ENCODE measurements around the gene SEMA5B.

Gene SEMA5B

DNA sequence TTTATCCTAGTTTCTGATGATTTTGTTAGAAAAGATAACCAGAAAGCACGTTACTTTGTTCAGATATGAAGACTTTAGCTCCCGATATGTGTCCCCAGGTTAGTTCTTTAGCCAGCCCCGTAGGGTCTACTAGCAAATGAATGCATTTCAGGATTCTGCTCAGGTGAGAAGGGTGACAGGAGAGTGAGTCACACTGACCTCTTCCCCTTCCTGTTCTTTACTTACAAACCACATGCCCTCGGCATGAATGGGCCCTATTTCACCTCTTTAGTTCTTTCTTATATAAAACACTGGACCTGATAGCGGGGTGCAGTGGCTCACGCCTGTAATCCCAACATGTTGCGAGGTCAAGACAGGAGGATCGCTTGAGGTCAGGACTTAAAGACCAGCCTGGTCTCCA is 134.3 kb downstream of the SEMA5B start:
- no peak for DNase-seq (ENCODE audit: low read depth)

DNA sequence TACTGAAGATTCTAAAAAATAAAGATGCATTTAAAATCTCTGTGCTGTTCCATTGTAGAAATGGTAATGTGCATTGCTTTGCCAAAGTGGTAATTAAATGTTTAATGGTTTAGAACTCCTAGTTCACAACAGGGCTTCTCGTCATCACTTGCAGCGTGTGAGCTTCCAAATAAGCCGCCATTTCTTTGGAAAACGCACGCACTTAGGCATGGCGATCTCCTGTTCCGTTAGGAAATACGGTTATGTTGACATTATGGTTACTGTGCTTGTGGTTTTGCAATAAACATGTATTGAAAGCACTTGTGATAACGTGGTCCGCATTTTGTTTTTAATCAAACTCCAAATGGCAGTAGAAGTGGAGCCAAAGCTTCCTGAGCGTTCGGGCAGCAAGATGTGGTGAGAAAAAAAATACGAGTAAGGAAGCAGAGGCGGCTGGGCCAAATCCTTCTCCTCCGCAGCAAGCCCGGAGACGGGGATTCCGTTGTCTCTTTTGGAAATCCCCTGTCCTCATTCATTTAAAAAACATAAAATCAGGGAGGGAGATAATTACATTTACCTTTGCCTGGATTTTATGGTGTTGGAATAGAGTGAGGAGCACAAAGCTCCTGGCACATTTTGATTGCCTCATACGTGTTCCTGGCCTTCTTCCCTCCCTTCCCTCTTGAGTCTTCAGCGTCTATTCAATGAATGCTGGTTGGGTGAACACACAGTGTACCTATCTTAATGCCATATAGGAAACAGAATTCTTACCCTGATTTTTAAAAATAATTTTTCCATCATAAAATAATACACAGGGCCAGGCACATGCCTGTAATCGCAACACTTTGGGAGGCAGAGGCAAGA is 135.2 kb downstream of the SEMA5B start:
- no peak for DNase-seq (ENCODE audit: low read depth)

DNA sequence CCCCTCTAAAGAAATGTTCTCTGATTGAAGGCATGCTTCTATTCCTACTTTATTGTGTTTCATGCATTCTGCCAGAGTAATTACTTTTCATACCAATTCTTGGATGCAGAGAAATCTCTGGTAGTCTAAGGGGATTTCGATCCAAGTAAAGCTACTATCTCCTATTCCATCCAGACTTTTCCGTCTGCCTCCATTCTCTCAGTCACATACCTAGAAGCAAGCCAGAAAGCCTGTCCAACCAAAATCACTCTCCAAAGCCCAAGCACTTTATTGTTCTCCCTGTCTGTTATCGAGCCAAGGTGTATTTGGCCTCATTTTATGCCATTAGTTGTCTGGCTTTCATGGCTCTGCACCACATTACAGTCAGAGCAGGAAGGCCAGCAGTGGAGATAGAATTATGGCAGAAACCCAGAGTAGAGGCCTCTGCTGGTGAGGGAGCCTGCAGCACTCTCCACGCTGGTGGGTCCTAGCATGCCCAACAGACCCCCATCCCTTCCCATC is 136.8 kb downstream of the SEMA5B start:
- DNase-seq (ENCODE audit: low read depth) = no peak

DNA sequence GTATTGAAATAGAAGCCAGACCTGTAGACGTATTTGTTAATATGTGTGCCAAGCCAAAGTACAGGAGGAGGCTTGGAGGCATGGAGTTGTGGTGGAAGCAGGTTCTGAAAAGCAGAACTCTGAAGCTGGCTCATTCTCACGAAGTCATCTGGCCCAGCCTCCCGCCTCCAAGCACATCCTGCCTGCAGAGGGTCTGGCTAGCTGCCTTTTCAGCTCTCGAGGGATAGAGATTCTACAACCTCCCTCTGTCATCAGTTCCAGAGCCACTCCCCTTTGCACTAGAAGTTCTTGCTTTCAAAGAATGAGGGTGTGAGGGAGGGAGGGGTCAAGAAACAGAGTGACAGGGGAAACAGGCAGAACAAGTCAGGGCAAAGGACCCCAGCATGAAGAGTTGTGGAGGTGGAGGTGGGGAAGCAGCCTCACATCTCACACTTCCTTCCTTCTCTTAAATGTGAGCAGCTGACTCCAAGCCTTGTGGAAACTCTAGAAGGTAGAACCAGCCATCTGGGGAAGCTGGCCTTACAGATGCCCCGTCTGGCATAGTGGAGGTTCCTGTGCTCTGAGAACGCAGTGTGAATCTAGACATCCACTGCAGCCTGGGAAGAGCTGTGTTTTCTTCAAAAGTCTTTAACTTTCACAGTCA is 137.4 kb downstream of the SEMA5B start:
- no peak for DNase-seq (ENCODE audit: low read depth)

DNA sequence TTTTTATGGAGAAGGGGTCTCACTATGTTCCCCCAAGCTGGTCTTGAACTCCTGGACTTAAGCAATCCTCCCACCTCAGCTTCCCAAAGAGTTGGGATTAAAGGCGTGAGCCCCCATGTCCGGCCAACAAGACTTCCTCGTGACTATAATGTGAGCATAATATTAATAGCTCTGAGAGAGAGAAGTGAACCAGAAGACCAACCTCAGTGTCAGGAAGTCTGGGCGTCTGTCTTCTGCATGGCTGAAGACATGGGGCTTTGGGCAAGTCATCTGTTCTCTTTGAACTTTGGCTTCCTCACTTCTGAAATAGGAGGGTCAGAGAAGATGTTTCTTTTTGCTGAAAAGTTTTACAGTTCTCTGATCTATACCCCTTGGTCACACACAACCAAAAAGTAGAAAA is 140.6 kb downstream of the SEMA5B start:
- DNase-seq (ENCODE audit: low read depth) = no peak

DNA sequence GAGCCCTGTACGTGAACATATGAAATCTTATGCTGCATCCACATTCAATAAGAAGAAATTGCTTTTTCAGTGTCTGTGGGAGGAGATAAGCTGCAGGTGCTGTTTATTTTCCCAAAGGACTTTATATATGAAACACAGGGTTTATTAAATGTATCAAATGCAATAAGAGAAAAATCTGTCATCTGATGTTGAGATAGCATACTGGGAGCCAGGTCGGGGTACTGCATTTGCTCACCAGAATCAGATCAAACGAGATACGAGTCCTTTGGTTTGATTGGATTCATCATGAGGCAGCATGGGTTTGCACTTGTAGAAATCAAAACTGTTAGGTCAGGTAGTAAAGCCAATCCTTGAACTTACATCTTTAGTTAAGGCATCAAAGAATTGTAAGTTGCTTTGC is 141.3 kb downstream of the SEMA5B start:
- DNase-seq (ENCODE audit: low read depth) = no peak

DNA sequence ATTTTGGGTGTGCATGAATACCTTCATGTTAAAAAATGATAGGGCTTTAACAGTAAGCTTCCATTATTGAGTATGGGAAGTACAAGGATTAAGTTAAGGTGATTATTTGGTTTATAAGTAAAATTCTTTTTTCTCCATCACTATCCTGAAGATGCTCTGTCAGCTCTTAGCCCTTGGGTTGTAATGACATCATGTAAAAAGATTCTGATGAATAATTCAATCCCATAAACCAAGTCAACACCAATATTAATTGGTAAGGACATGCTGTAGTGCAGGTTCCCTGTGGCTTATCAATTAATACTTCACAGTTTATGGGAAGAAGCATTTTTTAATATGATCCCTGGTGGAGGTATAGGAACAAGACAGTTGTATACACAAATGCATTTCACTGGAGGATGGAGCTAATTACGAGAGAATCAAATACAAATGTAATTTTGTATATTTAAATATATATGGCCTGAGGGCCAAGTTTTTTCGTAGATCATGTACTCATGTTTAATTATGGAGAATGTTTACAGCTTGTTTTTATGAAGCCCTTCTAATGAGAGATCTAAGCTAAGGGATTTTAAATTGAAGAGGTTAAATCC is 145.1 kb downstream of the SEMA5B start:
- no peak for DNase-seq (ENCODE audit: low read depth)

DNA sequence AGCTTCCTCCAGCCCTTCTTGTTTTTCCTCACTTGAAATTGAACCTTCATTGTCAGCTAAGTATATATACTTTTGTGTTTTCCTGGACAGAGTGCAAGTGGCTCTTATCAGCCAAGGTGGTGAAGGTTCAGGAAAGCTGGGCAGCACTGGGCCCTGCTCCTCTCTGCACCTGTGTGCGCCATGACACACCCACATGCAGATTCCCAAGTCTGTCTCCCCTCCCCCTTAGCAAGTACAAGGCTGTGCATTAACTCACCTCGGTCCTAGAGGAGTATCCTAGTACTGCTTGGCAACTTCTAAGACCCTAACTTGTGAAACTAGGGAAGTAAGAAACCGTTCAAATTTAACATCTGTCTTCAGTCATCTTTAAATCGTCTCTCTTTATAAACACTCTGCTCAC is 146.9 kb downstream of the SEMA5B start:
- no peak for DNase-seq (ENCODE audit: low read depth)

DNA sequence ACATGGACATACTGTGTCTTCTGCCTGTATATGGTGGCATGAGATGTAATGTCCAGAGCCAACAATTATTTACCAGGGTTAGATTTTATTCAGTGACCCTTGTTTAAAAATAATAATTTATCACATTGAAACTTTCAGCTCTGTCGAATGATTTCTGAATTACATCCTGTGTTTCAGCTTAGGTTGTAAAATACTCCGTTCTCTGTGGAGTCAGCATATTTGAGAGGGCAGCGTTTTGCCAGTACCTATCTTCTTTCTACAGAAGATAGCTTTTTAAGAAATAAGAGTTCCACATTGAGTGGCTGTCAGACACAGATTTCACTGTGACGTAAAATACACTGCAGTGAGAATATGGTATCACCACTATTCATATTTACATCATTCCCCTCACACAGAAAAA is 147.4 kb downstream of the SEMA5B start:
- DNase-seq (ENCODE audit: low read depth) = no peak

DNA sequence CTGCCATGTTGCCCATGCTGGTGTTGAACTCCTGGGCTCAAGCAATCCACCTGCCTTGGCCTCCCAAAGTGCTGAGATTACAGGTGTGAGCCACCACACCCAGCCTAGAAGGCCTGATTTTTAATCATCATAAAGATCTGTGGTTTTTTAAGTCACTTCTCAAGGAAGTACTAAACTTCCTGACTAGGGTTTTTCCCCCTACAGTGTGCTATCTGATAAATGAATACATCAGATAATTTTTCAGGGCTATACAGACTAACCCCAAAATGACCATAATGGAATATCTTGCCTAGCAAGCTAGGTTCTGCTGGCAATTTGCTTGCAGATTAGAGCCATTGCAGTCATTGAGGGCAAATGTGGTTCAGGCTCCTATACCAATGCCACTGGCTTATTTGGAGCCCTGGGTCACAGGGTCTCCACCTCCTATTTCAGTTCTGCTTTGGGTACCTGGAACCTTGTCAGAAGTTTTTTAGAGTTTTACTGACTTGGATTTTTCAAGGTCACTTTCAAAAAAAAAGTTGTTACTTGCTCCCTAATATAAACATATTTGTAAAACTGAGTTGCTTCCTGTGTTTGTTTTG is 151.9 kb downstream of the SEMA5B start:
- no peak for DNase-seq (ENCODE audit: low read depth)

DNA sequence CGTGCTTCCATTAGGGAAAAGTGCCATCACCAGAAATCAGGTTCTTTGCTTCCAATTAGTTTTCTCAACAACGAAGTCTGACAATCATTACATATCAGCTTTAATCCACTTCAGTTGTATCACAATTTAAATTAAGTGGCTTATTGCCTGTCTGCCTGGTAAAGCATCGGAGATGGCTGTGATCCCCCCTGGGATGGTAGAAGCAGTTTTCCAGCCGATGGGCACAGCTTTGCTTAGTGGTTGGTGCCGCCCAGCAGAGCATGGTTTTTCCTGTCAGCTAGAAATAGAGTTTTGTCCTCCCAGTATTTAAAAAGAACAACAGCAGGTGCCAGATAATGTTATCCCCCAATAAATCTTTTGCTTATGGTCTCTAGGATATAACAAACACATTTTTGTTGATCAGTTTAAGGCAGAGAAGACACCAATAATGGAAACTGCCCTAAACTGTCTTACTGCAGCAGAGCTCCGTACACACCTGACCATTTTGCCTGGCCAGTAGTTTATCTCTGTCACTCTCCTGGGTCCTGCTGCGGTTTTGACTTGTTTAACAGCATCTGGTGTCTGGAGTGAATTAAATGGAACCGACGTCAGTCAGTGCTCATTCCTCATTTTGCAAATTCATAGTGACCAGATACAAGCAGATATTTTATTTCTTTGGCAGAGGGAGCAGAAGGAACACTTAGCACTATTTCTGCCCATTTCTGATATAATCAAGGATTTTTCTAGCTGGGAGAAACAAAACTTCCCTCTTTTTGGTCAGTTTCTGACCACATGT is 153.6 kb downstream of the SEMA5B start:
- no peak for DNase-seq (ENCODE audit: low read depth)

DNA sequence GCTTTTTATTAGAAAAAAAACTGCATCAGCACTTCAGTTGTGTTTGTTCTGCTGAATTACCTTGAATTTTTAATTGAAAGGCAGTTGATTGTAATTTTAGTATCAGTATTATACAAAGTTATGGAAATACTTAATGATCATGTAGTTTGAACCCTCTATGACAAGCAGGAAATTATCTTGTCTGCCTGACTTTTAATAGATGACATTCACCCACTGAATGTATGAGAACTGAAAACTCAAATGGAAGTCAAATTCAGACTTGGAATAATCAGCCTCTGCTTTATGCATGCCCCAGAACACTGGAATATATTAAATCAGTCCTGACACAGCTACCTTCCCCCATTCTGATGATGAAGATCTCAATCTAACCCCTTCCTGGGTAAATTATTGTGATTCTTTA is 159.2 kb downstream of the SEMA5B start:
- DNase-seq (ENCODE audit: low read depth) = no peak

DNA sequence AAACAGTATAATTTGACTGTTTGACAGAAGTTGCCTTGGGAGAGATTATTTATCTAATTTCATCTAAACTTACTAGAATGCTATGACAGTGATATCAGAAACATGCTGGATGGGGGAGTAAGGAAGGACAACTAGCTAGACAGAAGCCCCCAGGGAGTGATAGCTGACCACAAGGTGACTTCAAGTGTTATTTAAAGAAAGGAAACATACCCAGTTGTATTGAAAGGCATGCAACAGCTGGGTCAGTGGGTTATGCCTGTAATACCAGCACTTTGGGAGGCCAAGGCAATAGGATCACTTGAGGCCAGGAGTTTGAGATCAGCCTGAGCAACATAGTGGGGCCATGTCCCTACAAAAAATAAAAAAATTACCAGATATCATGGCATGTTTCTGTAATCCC is 163.1 kb downstream of the SEMA5B start:
- DNase-seq (ENCODE audit: low read depth) = no peak

DNA sequence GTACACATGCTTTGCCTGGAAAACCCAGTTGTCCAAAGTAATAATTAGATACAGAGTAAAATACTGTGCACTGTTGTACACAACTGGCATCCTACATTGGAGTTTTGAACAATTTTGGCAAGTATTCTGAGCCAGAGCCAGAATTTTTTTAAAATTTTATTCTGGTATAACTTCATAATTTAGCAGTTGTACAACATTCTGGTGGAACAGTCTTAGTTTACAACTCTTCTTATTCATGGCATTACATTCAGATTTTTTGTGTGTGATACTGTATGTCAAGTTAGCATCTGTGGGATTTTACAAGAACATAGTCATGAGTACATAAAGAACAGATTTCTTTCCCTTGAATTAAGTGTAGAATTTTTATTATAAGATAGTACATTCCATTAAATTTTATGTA is 165.2 kb downstream of the SEMA5B start:
- DNase-seq (ENCODE audit: low read depth) = no peak

All from T follicular helper cell (primary cell).